Measurements from ENCODE around the gene DNAJB6. TPM values are rescaled to one million over a fixed set of nuclear protein-coding genes. Genes with fewer than 3 reads are reported as not detected.
A peak's percentile ranks its signal among the peaks of the same experiment; 100 is the strongest.

DNAJB6 gene
- total and polyA plus RNA-seq, 7 experiments from 2014 or later = 79.8 to 219 (median 114) TPM

- intact Hi-C loops (cut with micrococcal nuclease) = no loop called here
- ATAC-seq (peak; percentile 8), DNase-seq (no peak)
- H3K4me1 Mint-ChIP-seq = peaks cover 40 to 59% (median 53%) of the 10 kb centered on the region in 7 donors
- Histone ChIP-seq H3K4me3 (ENCODE audit: low read length) (no peak overlapping the region), H3K27ac (ENCODE audit: low read depth, low read length) (no peak overlapping the region), H3K4me1 (ENCODE audit: control insufficient read depth in 2 of 2, insufficient read depth in 2 of 2, low read length in 2 of 2) (peaks cover 0 to 23% of the 10 kb centered on the region in 2 donors), H3K9me3 (ENCODE audit: control insufficient read depth in 2 of 3, low read length in 3 of 3) (no peaks in the 10 kb centered on the region), H3K36me3 (ENCODE audit: control insufficient read depth in 2 of 3, insufficient read depth in 3 of 3, low read length in 3 of 3) (peaks cover 0 to 60% (median 23%) of the 10 kb centered on the region in 3 experiments), H3K27me3 (ENCODE audit: control insufficient read depth in 2 of 2, insufficient read depth in 2 of 2, low read length in 2 of 2) (no peaks in the 10 kb centered on the region)
- no peaks in the 10 kb centered on the region for H3K9me3 Mint-ChIP-seq
- POLR2A ChIA-PET = no interaction called here
- H3K27ac Mint-ChIP-seq = peak overlapping the region in 4 of 9 donors; percentile 51 to 73 (median 68)
- peak overlapping the region in 3 of 10 donors; percentile 4 to 54 (median 6) for H3K4me3 Mint-ChIP-seq
- CTCF ChIA-PET = interaction anchor here (0.7 kb wide), 1 partner anchor 99 kb away, joined by 3 read pairs; no protein-coding TSS in a partner anchor
- H3K27me3 Mint-ChIP-seq = no peaks in the 10 kb centered on the region
- H3K36me3 Mint-ChIP-seq = peaks cover 11 to 55% (median 22%) of the 10 kb centered on the region in 5 donors
These were observed 35.8 kb downstream of the DNAJB6 start for GRCh38 chr7:157372300-157373232.

DNA sequence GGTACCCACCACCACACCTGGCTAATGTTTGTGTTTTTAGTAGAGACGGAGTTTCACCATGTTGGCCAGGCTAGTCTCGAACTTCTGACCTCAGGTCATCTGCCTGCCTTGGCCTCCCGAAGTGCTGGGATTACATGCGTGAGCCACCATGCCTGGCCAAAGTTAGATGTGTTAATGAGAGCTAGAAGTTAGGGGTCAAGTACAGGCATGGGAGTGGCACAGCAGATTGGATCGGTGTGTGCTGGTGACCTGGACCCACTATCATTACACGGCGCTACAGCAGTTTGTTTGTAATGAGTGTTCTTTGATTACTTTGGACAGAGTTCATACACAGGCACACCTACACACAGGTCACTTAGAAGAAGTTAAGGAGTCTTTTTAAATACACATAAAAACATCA, 36.7 kb downstream of the DNAJB6 start:
- no peaks in the 10 kb centered on the region for H3K9me3 ChIP-seq (ENCODE audit: control insufficient read depth in 2 of 3, low read length in 3 of 3)
- peaks cover 12 to 50% (median 20%) of the 10 kb centered on the region in 5 donors for H3K36me3 Mint-ChIP-seq
- peak overlapping the region in 3 of 10 donors; percentile 16 to 54 (median 23) for H3K4me3 Mint-ChIP-seq
- H3K4me1 Mint-ChIP-seq = peaks cover 42 to 67% (median 58%) of the 10 kb centered on the region in 7 donors
- POLR2A ChIA-PET = no interaction called here
- peaks cover 0 to 23% of the 10 kb centered on the region in 2 donors for H3K4me1 ChIP-seq (ENCODE audit: control insufficient read depth in 2 of 2, insufficient read depth in 2 of 2, low read length in 2 of 2)
- CTCF ChIA-PET = interaction anchor here (0.7 to 0.8 kb wide), 2 partner anchors 10 to 100 kb away, joined by 3 read pairs; no protein-coding TSS in a partner anchor
- ATAC-seq = no peak
- H3K27ac ChIP-seq (ENCODE audit: low read depth, low read length) = no peak overlapping the region
- H3K27ac Mint-ChIP-seq = peak overlapping the region in 6 of 9 donors; percentile 9 to 66 (median 50)
- H3K36me3 ChIP-seq (ENCODE audit: control insufficient read depth in 2 of 3, insufficient read depth in 3 of 3, low read length in 3 of 3) = peaks cover 0 to 56% (median 22%) of the 10 kb centered on the region in 3 experiments
- H3K9me3 Mint-ChIP-seq = no peaks in the 10 kb centered on the region
- no peak for DNase-seq
- no peaks in the 10 kb centered on the region for H3K27me3 ChIP-seq (ENCODE audit: control insufficient read depth in 2 of 2, insufficient read depth in 2 of 2, low read length in 2 of 2)
- H3K4me3 ChIP-seq (ENCODE audit: low read length) = no peak overlapping the region
- intact Hi-C loops (cut with micrococcal nuclease) = no loop called here
- no peaks in the 10 kb centered on the region for H3K27me3 Mint-ChIP-seq

DNA sequence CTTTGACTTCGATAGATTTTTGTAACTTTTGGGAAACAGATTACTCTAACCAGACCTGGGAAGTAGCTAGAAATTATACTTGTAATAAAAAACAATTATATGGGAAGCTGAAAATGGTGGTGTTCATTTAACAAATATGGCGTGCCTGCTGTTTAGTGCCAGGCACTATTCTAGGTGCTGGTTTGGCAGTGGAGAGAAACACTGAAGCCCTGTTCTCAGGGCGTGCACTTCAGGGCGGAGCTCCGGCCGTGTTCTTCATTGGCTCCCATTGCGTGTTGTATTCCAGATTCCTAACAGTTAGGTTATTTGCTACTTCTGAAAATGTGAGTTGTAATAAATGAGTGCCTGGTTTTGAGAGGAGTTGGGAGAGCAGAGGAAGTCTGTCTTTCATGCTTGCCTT, 38.6 kb downstream of the DNAJB6 start:
- CTCF ChIA-PET = no interaction called here
- H3K27ac ChIP-seq (ENCODE audit: low read depth, low read length) = no peak overlapping the region
- POLR2A ChIA-PET = interaction anchor here (1.3 kb wide), 1 partner anchor 16 kb away, joined by 4 read pairs; no protein-coding TSS in a partner anchor
- peaks cover 0 to 48% (median 7%) of the 10 kb centered on the region in 3 experiments for H3K36me3 ChIP-seq (ENCODE audit: control insufficient read depth in 2 of 3, insufficient read depth in 3 of 3, low read length in 3 of 3)
- no peak for ATAC-seq
- Mint-ChIP-seq H3K27ac (peak overlapping the region; percentile 33 to 79 (median 63)), H3K4me3 (peak overlapping the region in 6 of 10 donors; percentile 3 to 66 (median 36)), H3K4me1 (peaks cover 47 to 79% (median 70%) of the 10 kb centered on the region in 7 donors), H3K27me3 (no peaks in the 10 kb centered on the region), H3K9me3 (no peaks in the 10 kb centered on the region), H3K36me3 (peaks cover 9 to 48% (median 14%) of the 10 kb centered on the region in 5 donors)
- intact Hi-C loops (cut with micrococcal nuclease) = no loop called here
- no peaks in the 10 kb centered on the region for H3K27me3 ChIP-seq (ENCODE audit: control insufficient read depth in 2 of 2, insufficient read depth in 2 of 2, low read length in 2 of 2)
- no peaks in the 10 kb centered on the region for H3K9me3 ChIP-seq (ENCODE audit: control insufficient read depth in 2 of 3, low read length in 3 of 3)
- H3K4me3 ChIP-seq (ENCODE audit: low read length) = no peak overlapping the region
- no peak for DNase-seq
- H3K4me1 ChIP-seq (ENCODE audit: control insufficient read depth in 2 of 2, insufficient read depth in 2 of 2, low read length in 2 of 2) = peaks cover 0 to 23% of the 10 kb centered on the region in 2 donors

- intact Hi-C loops (cut with micrococcal nuclease) = no loop called here
- ChIA-PET CTCF (no interaction called here), POLR2A (no interaction called here)
- no peak overlapping the region for H3K27ac ChIP-seq (ENCODE audit: low read depth, low read length)
- no peaks in the 10 kb centered on the region for H3K9me3 ChIP-seq (ENCODE audit: control insufficient read depth in 2 of 3, low read length in 3 of 3)
- no peak overlapping the region for H3K4me3 ChIP-seq (ENCODE audit: low read length)
- H3K27ac Mint-ChIP-seq = peak overlapping the region in 8 of 9 donors; percentile 43 to 87 (median 64)
- no peaks in the 10 kb centered on the region for H3K27me3 Mint-ChIP-seq
- no peaks in the 10 kb centered on the region for H3K27me3 ChIP-seq (ENCODE audit: control insufficient read depth in 2 of 2, insufficient read depth in 2 of 2, low read length in 2 of 2)
- peaks cover 4 to 47% (median 10%) of the 10 kb centered on the region in 5 donors for H3K36me3 Mint-ChIP-seq
- H3K4me1 ChIP-seq (ENCODE audit: control insufficient read depth in 2 of 2, insufficient read depth in 2 of 2, low read length in 2 of 2) = peaks cover 0 to 23% of the 10 kb centered on the region in 2 donors
- peak overlapping the region in 1 of 10 donors; percentile 15 for H3K4me3 Mint-ChIP-seq
- no peaks in the 10 kb centered on the region for H3K9me3 Mint-ChIP-seq
- DNase-seq = no peak
- peak; percentile 4 for ATAC-seq
- H3K4me1 Mint-ChIP-seq = peaks cover 44 to 78% (median 72%) of the 10 kb centered on the region in 7 donors
- H3K36me3 ChIP-seq (ENCODE audit: control insufficient read depth in 2 of 3, insufficient read depth in 3 of 3, low read length in 3 of 3) = peaks cover 0 to 47% (median under 1%) of the 10 kb centered on the region in 3 experiments
These were observed 40.8 kb downstream of the DNAJB6 start for GRCh38 chr7:157377436-157378124.

DNA sequence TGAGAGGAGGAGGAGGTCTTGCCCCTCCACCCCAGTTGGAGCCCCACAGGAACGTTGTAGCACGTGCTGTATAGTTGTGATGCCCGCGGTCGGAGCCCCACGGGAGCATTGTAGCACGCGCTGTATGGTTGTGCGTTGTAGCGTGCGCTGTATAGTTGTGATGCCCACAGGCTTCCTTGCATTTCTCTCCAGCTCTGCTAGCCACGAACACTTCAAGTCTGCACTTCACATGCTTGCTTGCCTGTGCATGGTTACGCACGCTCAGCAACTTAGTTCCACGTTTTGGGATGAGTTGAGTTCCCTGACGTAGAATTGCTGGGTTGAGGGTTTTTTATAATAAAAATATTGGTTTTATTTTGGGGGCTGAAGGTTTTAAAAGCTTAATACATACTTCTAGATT, 41.6 kb downstream of the DNAJB6 start:
- Mint-ChIP-seq H3K4me1 (peaks cover 40 to 70% (median 65%) of the 10 kb centered on the region in 7 donors), H3K4me3 (no peak overlapping the region), H3K27ac (peak overlapping the region in 5 of 9 donors; percentile 48 to 75 (median 56)), H3K27me3 (no peaks in the 10 kb centered on the region), H3K9me3 (no peaks in the 10 kb centered on the region), H3K36me3 (peaks cover 0 to 44% (median 10%) of the 10 kb centered on the region in 5 donors)
- ChIA-PET POLR2A (no interaction called here), CTCF (interaction anchor here (1.2 kb wide), 1 partner anchor 9 kb away, joined by 9 read pairs; no protein-coding TSS in a partner anchor)
- Histone ChIP-seq H3K4me3 (ENCODE audit: low read length) (no peak overlapping the region), H3K4me1 (ENCODE audit: control insufficient read depth in 2 of 2, insufficient read depth in 2 of 2, low read length in 2 of 2) (peaks cover 0 to 23% of the 10 kb centered on the region in 2 donors), H3K27me3 (ENCODE audit: control insufficient read depth in 2 of 2, insufficient read depth in 2 of 2, low read length in 2 of 2) (no peaks in the 10 kb centered on the region), H3K27ac (ENCODE audit: low read depth, low read length) (no peak overlapping the region), H3K36me3 (ENCODE audit: control insufficient read depth in 2 of 3, insufficient read depth in 3 of 3, low read length in 3 of 3) (peaks cover 0 to 47% (median 8%) of the 10 kb centered on the region in 3 experiments), H3K9me3 (ENCODE audit: control insufficient read depth in 2 of 3, low read length in 3 of 3) (no peaks in the 10 kb centered on the region)
- ATAC-seq (no peak), DNase-seq (no peak)
- intact Hi-C loops (cut with micrococcal nuclease) = no loop called here

GRCh38 chr7:157379493-157379892, 42.7 kb downstream of the DNAJB6 start:
- Mint-ChIP-seq H3K27me3 (no peaks in the 10 kb centered on the region), H3K4me1 (peaks cover 31 to 59% (median 54%) of the 10 kb centered on the region in 7 donors), H3K9me3 (no peaks in the 10 kb centered on the region), H3K36me3 (peaks cover 0 to 43% (median 9%) of the 10 kb centered on the region in 5 donors), H3K4me3 (no peak overlapping the region), H3K27ac (peak overlapping the region in 6 of 9 donors; percentile 4 to 75 (median 44))
- ATAC-seq (no peak), DNase-seq (no peak)
- intact Hi-C loops (cut with micrococcal nuclease) = no loop called here
- peaks cover 0 to 52% (median 17%) of the 10 kb centered on the region in 3 experiments for H3K36me3 ChIP-seq (ENCODE audit: control insufficient read depth in 2 of 3, insufficient read depth in 3 of 3, low read length in 3 of 3)
- POLR2A ChIA-PET = interaction anchor here (0.6 kb wide), 1 partner anchor 731 kb away, joined by 4 read pairs; no protein-coding TSS in a partner anchor
- H3K27ac ChIP-seq (ENCODE audit: low read depth, low read length) = no peak overlapping the region
- peaks cover 0 to 20% of the 10 kb centered on the region in 2 donors for H3K4me1 ChIP-seq (ENCODE audit: control insufficient read depth in 2 of 2, insufficient read depth in 2 of 2, low read length in 2 of 2)
- CTCF ChIA-PET = interaction anchor here (1.2 kb wide), 1 partner anchor 8 kb away, joined by 9 read pairs; no protein-coding TSS in a partner anchor
- H3K4me3 ChIP-seq (ENCODE audit: low read length) = no peak overlapping the region
- H3K27me3 ChIP-seq (ENCODE audit: control insufficient read depth in 2 of 2, insufficient read depth in 2 of 2, low read length in 2 of 2) = no peaks in the 10 kb centered on the region
- H3K9me3 ChIP-seq (ENCODE audit: control insufficient read depth in 2 of 3, low read length in 3 of 3) = no peaks in the 10 kb centered on the region

All from naive thymus-derived CD4-positive, alpha-beta T cell (primary cell).